Measurements from ENCODE around the gene PDE2A. TPM values are rescaled to one million over a fixed set of nuclear protein-coding genes. Genes with fewer than 3 reads are reported as not detected.

The PDE2A gene
- total and polyA plus RNA-seq, 3 donors from 2014 or later = 14.1 to 20.6 (median 15.2) TPM

DNA sequence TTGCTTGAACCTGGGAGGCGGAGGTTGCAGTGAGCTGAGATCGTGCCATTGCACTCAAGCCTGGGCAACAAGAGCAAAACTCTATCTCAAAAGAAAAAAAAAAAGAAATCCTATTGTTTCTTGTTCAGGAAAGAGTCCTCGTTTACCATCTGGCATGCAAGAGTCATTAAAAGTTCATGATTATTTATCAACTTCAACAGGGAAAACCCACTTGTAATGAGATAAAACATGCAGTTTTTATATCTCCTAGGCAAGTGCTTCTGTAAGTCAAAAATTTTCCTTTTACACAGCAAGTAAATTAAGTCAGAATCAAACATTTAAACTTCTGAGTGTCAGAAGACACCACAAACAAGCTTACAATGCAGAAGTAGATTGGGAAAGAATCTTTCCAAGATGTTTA, 145.2 kb downstream of the PDE2A start:
- no peaks in the 10 kb centered on the region for H3K36me3 ChIP-seq (ENCODE audit: low read depth, missing control alignments)
- no peak overlapping the region for H3K27ac ChIP-seq
- H3K4me3 ChIP-seq = no peak overlapping the region
- no peak for TF ChIP-seq POLR2A (IDR thresholded peaks at IDR 0.05)
- TF ChIP-seq, protein P1, sequence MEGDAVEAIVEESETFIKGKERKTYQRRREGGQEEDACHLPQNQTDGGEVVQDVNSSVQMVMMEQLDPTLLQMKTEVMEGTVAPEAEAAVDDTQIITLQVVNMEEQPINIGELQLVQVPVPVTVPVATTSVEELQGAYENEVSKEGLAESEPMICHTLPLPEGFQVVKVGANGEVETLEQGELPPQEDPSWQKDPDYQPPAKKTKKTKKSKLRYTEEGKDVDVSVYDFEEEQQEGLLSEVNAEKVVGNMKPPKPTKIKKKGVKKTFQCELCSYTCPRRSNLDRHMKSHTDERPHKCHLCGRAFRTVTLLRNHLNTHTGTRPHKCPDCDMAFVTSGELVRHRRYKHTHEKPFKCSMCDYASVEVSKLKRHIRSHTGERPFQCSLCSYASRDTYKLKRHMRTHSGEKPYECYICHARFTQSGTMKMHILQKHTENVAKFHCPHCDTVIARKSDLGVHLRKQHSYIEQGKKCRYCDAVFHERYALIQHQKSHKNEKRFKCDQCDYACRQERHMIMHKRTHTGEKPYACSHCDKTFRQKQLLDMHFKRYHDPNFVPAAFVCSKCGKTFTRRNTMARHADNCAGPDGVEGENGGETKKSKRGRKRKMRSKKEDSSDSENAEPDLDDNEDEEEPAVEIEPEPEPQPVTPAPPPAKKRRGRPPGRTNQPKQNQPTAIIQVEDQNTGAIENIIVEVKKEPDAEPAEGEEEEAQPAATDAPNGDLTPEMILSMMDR (IDR thresholded peaks at IDR 0.05) = no peak
- H3K4me1 ChIP-seq = no peaks in the 10 kb centered on the region
- H3K27me3 ChIP-seq = no peaks in the 10 kb centered on the region
- no peak for DNase-seq
- WGBS, 2 donors = 78 to 80% methylated on average over 3 of the region's 3 CpGs
- no peaks in the 10 kb centered on the region for H3K9me3 ChIP-seq
- intact Hi-C loops (cut with DNase I; ENCODE audit: low total_unique reads) = no loop called here

DNA sequence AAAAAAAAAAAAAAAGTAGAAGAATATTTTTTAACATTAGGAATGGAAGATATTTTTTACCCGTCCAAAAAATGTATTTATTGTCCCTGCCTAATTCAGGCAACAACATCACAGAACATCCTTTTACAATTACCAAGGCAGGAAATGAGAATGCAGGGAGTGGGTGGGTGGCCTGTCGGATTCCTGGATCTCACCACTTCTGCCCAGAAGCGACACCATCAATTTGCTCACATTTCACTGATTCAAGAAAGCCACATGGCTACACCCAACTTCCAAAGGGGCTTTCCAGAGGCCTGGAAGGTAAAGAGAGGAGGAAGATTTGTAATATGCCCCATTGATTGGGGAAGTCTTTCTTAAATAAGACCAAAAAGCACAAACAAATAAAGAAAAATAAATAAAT, 146.1 kb downstream of the PDE2A start:
- H3K9me3 ChIP-seq = no peaks in the 10 kb centered on the region
- no peak for TF ChIP-seq POLR2A (IDR thresholded peaks at IDR 0.05)
- TF ChIP-seq, protein P1 (IDR thresholded peaks at IDR 0.05) = no peak
- H3K4me3 ChIP-seq = no peak overlapping the region
- DNase-seq = no peak
- no peaks in the 10 kb centered on the region for H3K27me3 ChIP-seq
- WGBS, 2 donors = 87 to 88% methylated on average over 3 of the region's 3 CpGs
- H3K4me1 ChIP-seq = no peaks in the 10 kb centered on the region
- intact Hi-C loops (cut with DNase I; ENCODE audit: low total_unique reads) = no loop called here
- H3K27ac ChIP-seq = no peak overlapping the region
- no peaks in the 10 kb centered on the region for H3K36me3 ChIP-seq (ENCODE audit: low read depth, missing control alignments)

MicroRNA genes within 50 kb of the gene (microRNA counts, 767-probe panel; counts per million panel counts)
- microRNA hsa-miR-139-3p = 5,786 to 6,812 counts per million in 2 donors
- 5,767 to 6,812 counts per million in 2 donors for microRNA hsa-miR-139-5p

Small RNAs within 50 kb of the gene (microRNA-seq; reads per million reads assigned to microRNA genes)
- 5,225 to 6,112 reads per million in 2 donors for gene MIR139 (ENCODE audit: borderline number of aligned reads in 2 of 2, borderline replicate concordance in 1 of 2)

Small RNAs within 50 kb of the gene (small RNA-seq; reads per million reads assigned to genes)
- gene MIR139 = 0.57 to 2.7 reads per million in 2 donors
- gene RNU7-105P = 0 reads per million in 2 donors

Other genes with a start within 250 kb of the PDE2A start
- gene CLPB, start 239.9 kb downstream of the PDE2A start, total RNA-seq = 100 to 1,000 TPM; 161 to 316 TPM
- 421 TPM for gene CLPB, start 239.9 kb downstream of the PDE2A start, polyA plus RNA-seq (ENCODE audit: insufficient read depth, low read depth, low replicate concordance)
- gene ARAP1, start 78.0 kb upstream of the PDE2A start, total RNA-seq = 10 to 100 TPM; 65.2 to 88.3 TPM
- 46.9 TPM for gene ARAP1, start 78.0 kb upstream of the PDE2A start, polyA plus RNA-seq (ENCODE audit: insufficient read depth, low read depth, low replicate concordance)
- gene STARD10, start 119.6 kb upstream of the PDE2A start, total RNA-seq = 100 to 1,000 TPM; 130 to 202 TPM
- 379 TPM for gene STARD10, start 119.6 kb upstream of the PDE2A start, polyA plus RNA-seq (ENCODE audit: insufficient read depth, low read depth, low replicate concordance)
- 10 to 100 TPM; 33.8 to 39.5 TPM for gene ATG16L2, start 140.0 kb upstream of the PDE2A start, total RNA-seq
- gene ATG16L2, start 140.0 kb upstream of the PDE2A start, polyA plus RNA-seq (ENCODE audit: insufficient read depth, low read depth, low replicate concordance) = 16.2 TPM